ENCODE data around the gene SMIM21. TPM values are rescaled to one million over a fixed set of nuclear protein-coding genes. Genes with fewer than 3 reads are reported as not detected.

The SMIM21 gene
- total RNA-seq, 2 donors from 2014 or later = not detected

- no peak for TF ChIP-seq CTCF (IDR thresholded peaks at IDR 0.05)
- Histone ChIP-seq H3K4me3 (no peak overlapping the region), H3K27me3 (no peaks in the 10 kb centered on the region), H3K9me3 (no peaks in the 10 kb centered on the region), H3K9ac (ENCODE audit: low read depth in 2 of 2, low read length in 2 of 2) (no peak overlapping the region), H3K4me1 (no peaks in the 10 kb centered on the region), H3K27ac (no peak overlapping the region), H3K36me3 (no peaks in the 10 kb centered on the region)
- intact Hi-C loops (cut with DNase I) = no loop called here
- no peak for DNase-seq
Observed at GRCh38 chr18:75365837-75366236, 61.7 kb downstream of the SMIM21 start.

- Histone ChIP-seq H3K36me3 (no peaks in the 10 kb centered on the region), H3K4me3 (no peak overlapping the region), H3K27ac (no peak overlapping the region), H3K27me3 (no peaks in the 10 kb centered on the region), H3K4me1 (no peaks in the 10 kb centered on the region), H3K9me3 (no peaks in the 10 kb centered on the region), H3K9ac (ENCODE audit: low read depth in 2 of 2, low read length in 2 of 2) (no peak overlapping the region)
- intact Hi-C loops (cut with DNase I) = no loop called here
- no peak for DNase-seq
- TF ChIP-seq CTCF (IDR thresholded peaks at IDR 0.05) = no peak
Observed at GRCh38 chr18:75365254-75365629, 62.3 kb downstream of the SMIM21 start.

GRCh38 chr18:75364512-75365253, 62.8 kb downstream of the SMIM21 start:
- H3K9ac ChIP-seq (ENCODE audit: low read depth in 2 of 2, low read length in 2 of 2) = no peak overlapping the region
- no peak overlapping the region for H3K4me3 ChIP-seq
- intact Hi-C loops (cut with DNase I) = no loop called here
- H3K9me3 ChIP-seq = no peaks in the 10 kb centered on the region
- TF ChIP-seq CTCF (IDR thresholded peaks at IDR 0.05) = no peak
- DNase-seq = no peak
- no peaks in the 10 kb centered on the region for H3K27me3 ChIP-seq
- no peaks in the 10 kb centered on the region for H3K4me1 ChIP-seq
- no peak overlapping the region for H3K27ac ChIP-seq
- no peaks in the 10 kb centered on the region for H3K36me3 ChIP-seq

- no peak overlapping the region for H3K27ac ChIP-seq
- no peak overlapping the region for H3K4me3 ChIP-seq
- H3K4me1 ChIP-seq = no peaks in the 10 kb centered on the region
- TF ChIP-seq CTCF (IDR thresholded peaks at IDR 0.05) = no peak
- H3K27me3 ChIP-seq = no peaks in the 10 kb centered on the region
- H3K36me3 ChIP-seq = no peaks in the 10 kb centered on the region
- intact Hi-C loops (cut with DNase I) = no loop called here
- DNase-seq = no peak
- H3K9ac ChIP-seq (ENCODE audit: low read depth in 2 of 2, low read length in 2 of 2) = no peak overlapping the region
- no peaks in the 10 kb centered on the region for H3K9me3 ChIP-seq
Observed at GRCh38 chr18:75363446-75364225, 63.9 kb downstream of the SMIM21 start.

GRCh38 chr18:75362435-75362834, 65.1 kb downstream of the SMIM21 start:
- Histone ChIP-seq H3K27ac (no peak overlapping the region), H3K9ac (ENCODE audit: low read depth in 2 of 2, low read length in 2 of 2) (no peak overlapping the region), H3K27me3 (no peaks in the 10 kb centered on the region), H3K36me3 (no peaks in the 10 kb centered on the region), H3K4me1 (no peaks in the 10 kb centered on the region), H3K4me3 (no peak overlapping the region), H3K9me3 (no peaks in the 10 kb centered on the region)
- TF ChIP-seq CTCF (IDR thresholded peaks at IDR 0.05) = no peak
- intact Hi-C loops (cut with DNase I) = no loop called here
- no peak for DNase-seq

All from colonic mucosa (tissue), 4 donors.